Suprapubic skin (tissue), 4 donors: Measurements from ENCODE around the gene CAMK2A. TPM values are rescaled to one million over a fixed set of nuclear protein-coding genes. Genes with fewer than 3 reads are reported as not detected.

Experiments used
- DNase-seq, 2 donors: peaks; one replicate each; pipeline ENCODE4 v3.0.0-alpha.2; 2019; ENCODE audit warnings: low spot score in 2 of 2
- H3K27ac ChIP-seq: fragments of 200-600 bp; sonication (generic); one replicate; pipeline ENCODE4 v1.5.1; 2019
- H3K27me3 ChIP-seq: fragments of 200-600 bp; sonication (generic); one replicate; pipeline ENCODE4 v1.5.1; 2019
- H3K36me3 ChIP-seq: fragments of 200-600 bp; sonication (generic); one replicate; pipeline ENCODE4 v1.5.1; 2019
- H3K4me1 ChIP-seq: fragments of 200-600 bp; sonication (generic); one replicate; pipeline ENCODE4 v1.5.1; 2019
- H3K4me3 ChIP-seq: fragments of 200-600 bp; sonication (generic); one replicate; pipeline ENCODE4 v1.5.1; 2019; ENCODE audit warnings: mild to moderate bottlenecking
- H3K9me3 ChIP-seq: fragments of 200-600 bp; sonication (generic); one replicate; pipeline ENCODE4 v1.5.1; 2019
- EP300 ChIP-seq: sonication (generic); formaldehyde crosslinking; IDR thresholded peaks from one replicate; pipeline ENCODE4 v1.6.1; 2017; ENCODE audit warnings: antibody characterized with exemption
- POLR2A ChIP-seq, 2 donors: fragments of 450-650 bp; IDR thresholded peaks; one replicate each; pipeline ENCODE4 v1.6.1; 2017; ENCODE audit warnings: antibody characterized with exemption in 2 of 2, mild to moderate bottlenecking in 2 of 2, moderate library complexity in 2 of 2
- POLR2AphosphoS5 ChIP-seq, 3 donors: sonication (generic); formaldehyde crosslinking; IDR thresholded peaks; one replicate each; pipeline ENCODE4 v1.6.1; 2017; ENCODE audit warnings: antibody characterized with exemption in 3 of 3
- WGBS: methylation state at CpG from one replicate; pipeline ENCODE4 v1.1.5; 2018; 5-methylcytosine and 5-hydroxymethylcytosine counted together
- total RNA-seq, 4 donors: library from RNA; depleted of rRNA; stranded (reverse); fragments of >200 nt; gene quantifications; one replicate each; pipeline ENCODE4 v1.1.0, GENCODE V29; 2016
- TF ChIP-seq, protein P1 (sequence below), 2 donors: fragments of 200-600 bp in 1 of 2; fragments of 450-650 bp in 1 of 2; sonication (generic) in 1 of 2; IDR thresholded peaks; one replicate each; pipeline ENCODE4 v1.5.1; 2016 to 2019; ENCODE audit warnings: antibody characterized with exemption in 2 of 2, mild to moderate bottlenecking in 1 of 2, moderate library complexity in 1 of 2

Gene CAMK2A
- total RNA-seq, 4 donors from 2014 or later, result 0.26 to 0.64 TPM; not detected in 2

DNA sequence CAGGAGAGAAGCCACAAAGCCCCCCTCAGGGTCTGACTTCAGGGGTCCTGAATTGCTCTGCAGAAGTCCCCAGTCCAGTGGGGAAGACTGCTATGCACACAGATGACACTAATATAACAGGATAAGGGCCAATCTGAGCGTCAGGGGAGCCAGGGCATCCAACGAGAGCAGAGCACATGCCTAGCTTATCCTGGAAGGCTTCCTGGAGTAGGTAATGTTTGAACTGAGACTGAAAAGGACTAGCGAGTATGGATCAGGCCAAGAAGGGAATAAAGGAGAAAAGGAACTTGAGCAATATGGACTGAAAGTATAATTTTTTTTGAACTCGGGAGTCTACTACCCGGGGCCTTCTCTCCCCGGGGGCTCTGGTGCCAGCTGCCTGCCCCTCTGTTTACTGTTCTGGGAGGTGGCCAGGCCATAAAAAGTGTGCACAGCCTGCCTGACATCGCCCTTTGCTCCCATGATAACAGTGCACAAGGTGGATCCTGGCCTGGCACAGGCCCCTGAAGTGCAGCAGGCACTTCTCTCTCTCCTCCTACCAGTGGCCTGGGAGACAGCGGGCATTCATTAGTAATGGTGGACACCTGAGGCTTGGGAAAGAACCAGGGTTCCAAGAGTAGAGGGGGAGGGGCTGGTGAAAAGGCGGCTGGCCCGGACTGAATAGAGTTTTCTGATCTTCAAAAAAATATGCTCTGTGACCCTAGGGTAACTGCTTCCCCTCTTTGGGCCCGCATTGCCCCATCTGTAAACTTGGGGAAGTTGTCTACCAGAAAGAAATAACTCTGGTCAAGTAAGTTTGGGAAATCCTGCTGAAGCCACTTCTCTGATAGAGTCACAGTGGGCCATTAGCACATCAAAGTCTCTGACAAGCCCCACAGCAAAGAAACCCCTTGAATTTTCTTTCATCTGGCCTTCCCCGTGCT lies 104.3 kb downstream of the CAMK2A start:
- Histone ChIP-seq H3K36me3 (no peaks in the 10 kb centered on the region), H3K27me3 (peaks cover 23% of the 10 kb centered on the region), H3K27ac (no peak overlapping the region), H3K9me3 (no peaks in the 10 kb centered on the region), H3K4me1 (peaks cover 24% of the 10 kb centered on the region), H3K4me3 (no peak overlapping the region)
- 85% methylated on average over 12 of the region's 12 CpGs for WGBS
- no peak for DNase-seq
- TF ChIP-seq POLR2AphosphoS5 (IDR thresholded peaks at IDR 0.05), result no peak
- no peak for TF ChIP-seq POLR2A (IDR thresholded peaks at IDR 0.05)
- TF ChIP-seq, protein P1, sequence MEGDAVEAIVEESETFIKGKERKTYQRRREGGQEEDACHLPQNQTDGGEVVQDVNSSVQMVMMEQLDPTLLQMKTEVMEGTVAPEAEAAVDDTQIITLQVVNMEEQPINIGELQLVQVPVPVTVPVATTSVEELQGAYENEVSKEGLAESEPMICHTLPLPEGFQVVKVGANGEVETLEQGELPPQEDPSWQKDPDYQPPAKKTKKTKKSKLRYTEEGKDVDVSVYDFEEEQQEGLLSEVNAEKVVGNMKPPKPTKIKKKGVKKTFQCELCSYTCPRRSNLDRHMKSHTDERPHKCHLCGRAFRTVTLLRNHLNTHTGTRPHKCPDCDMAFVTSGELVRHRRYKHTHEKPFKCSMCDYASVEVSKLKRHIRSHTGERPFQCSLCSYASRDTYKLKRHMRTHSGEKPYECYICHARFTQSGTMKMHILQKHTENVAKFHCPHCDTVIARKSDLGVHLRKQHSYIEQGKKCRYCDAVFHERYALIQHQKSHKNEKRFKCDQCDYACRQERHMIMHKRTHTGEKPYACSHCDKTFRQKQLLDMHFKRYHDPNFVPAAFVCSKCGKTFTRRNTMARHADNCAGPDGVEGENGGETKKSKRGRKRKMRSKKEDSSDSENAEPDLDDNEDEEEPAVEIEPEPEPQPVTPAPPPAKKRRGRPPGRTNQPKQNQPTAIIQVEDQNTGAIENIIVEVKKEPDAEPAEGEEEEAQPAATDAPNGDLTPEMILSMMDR (IDR thresholded peaks at IDR 0.05), result no peak
- TF ChIP-seq EP300, result no peak

DNA sequence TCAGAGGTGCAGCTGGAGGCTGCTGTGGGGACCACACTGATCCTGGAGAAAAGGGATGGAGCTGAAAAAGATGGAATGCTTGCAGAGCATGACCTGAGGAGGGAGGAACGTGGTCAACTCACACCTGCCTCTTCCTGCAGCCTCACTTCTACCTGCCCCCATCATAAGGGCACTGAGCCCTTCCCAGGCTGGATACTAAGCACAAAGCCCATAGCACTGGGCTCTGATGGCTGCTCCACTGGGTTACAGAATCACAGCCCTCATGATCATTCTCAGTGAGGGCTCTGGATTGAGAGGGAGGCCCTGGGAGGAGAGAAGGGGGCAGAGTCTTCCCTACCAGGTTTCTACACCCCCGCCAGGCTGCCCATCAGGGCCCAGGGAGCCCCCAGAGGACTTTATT lies 105.6 kb downstream of the CAMK2A start:
- Histone ChIP-seq H3K27me3 (peaks cover 10% of the 10 kb centered on the region), H3K27ac (no peak overlapping the region), H3K9me3 (no peaks in the 10 kb centered on the region), H3K4me3 (no peak overlapping the region), H3K36me3 (no peaks in the 10 kb centered on the region), H3K4me1 (peaks cover 25% of the 10 kb centered on the region)
- no peak for DNase-seq
- TF ChIP-seq EP300, result no peak
- TF ChIP-seq POLR2AphosphoS5 (IDR thresholded peaks at IDR 0.05), result no peak
- TF ChIP-seq POLR2A (IDR thresholded peaks at IDR 0.05), result no peak
- TF ChIP-seq, protein P1 (IDR thresholded peaks at IDR 0.05), result no peak
- WGBS, result 86% methylated on average over 2 of the region's 2 CpGs

DNA sequence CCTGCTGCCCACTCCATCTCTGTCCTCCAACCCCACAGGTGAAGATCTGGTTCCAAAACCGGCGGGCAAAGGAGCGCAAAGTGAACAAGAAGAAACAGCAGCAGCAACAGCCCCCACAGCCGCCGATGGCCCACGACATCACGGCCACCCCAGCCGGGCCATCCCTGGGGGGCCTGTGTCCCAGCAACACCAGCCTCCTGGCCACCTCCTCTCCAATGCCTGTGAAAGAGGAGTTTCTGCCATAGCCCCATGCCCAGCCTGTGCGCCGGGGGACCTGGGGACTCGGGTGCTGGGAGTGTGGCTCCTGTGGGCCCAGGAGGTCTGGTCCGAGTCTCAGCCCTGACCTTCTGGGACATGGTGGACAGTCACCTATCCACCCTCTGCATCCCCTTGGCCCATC lies 106.1 kb downstream of the CAMK2A start:
- WGBS, result 91% methylated on average over 12 of the region's 12 CpGs
- TF ChIP-seq POLR2A (IDR thresholded peaks at IDR 0.05) (no peak), POLR2AphosphoS5 (IDR thresholded peaks at IDR 0.05) (no peak), EP300 (no peak)
- TF ChIP-seq, protein P1 (IDR thresholded peaks at IDR 0.05), result no peak
- DNase-seq, result no peak
- no peaks in the 10 kb centered on the region for H3K9me3 ChIP-seq
- no peaks in the 10 kb centered on the region for H3K36me3 ChIP-seq
- peaks cover 5% of the 10 kb centered on the region for H3K27me3 ChIP-seq
- peaks cover 25% of the 10 kb centered on the region for H3K4me1 ChIP-seq
- H3K27ac ChIP-seq, result no peak overlapping the region
- no peak overlapping the region for H3K4me3 ChIP-seq

DNA sequence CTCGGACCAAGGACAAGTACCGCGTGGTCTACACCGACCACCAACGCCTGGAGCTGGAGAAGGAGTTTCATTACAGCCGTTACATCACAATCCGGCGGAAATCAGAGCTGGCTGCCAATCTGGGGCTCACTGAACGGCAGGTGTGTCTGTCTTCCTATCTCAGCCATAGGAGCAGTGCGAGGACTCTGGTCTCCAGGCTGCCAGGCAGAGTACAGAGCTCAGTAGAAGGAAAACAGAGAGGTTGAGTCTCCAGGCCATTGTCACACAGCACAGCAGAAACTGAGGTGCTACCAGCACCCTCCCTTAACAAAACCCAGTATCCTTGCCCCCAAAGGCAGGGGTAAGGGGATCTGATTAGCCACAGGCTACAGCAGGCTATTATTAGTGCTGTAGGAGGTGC lies 106.8 kb downstream of the CAMK2A start:
- TF ChIP-seq POLR2A (IDR thresholded peaks at IDR 0.05) (no peak), EP300 (no peak), POLR2AphosphoS5 (IDR thresholded peaks at IDR 0.05) (no peak)
- TF ChIP-seq, protein P1 (IDR thresholded peaks at IDR 0.05), result no peak
- WGBS, result 89% methylated on average over 10 of the region's 10 CpGs
- H3K27ac ChIP-seq, result no peak overlapping the region

DNA sequence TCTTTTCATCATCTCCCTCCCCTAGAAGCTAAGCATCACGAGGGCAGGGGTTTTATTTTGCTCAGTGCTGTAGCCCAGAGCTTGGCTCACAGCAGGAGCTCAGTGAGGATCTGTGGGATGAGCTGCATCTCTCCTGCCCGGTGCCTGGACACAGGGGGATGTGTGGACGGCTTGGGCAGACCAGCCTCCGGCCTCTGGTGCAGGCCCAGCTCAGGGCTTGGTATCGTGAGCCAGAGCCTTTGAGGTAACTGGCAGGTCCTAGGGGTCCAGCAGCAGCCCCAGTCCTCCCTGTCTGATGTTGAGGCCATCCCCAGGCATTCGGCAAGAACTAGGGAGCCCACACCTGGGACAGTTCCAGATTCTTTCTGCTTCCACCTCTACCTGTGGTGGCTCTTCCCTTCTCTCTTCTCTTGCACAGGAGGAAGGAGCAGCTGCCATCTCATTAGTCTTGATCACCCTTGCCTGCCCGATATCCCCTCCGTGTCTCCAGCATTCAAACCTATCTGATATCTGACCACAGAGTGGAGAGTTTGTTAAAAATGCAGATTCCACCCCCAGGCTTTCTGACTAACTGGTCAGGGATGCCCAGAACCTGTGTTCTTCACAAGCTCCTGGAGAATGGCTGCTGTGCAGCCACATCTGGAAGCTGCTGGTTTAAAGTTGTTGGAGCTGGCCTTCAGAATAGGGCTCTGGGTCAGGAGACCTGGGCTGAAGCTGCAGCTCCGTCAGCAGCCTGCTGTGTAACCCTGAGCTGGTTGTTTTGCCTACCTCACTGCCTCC lies 107.6 kb downstream of the CAMK2A start:
- TF ChIP-seq, protein P1 (IDR thresholded peaks at IDR 0.05), result no peak
- TF ChIP-seq POLR2AphosphoS5 (IDR thresholded peaks at IDR 0.05) (no peak), POLR2A (IDR thresholded peaks at IDR 0.05) (no peak), EP300 (no peak)
- no peak for DNase-seq
- WGBS, result 85% methylated on average over 8 of the region's 9 CpGs

More for the DNA sequence above, 106.8 kb downstream of the CAMK2A start:
- Histone ChIP-seq H3K36me3 (no peaks in the 10 kb centered on the region), H3K4me1 (peaks cover 25% of the 10 kb centered on the region), H3K4me3 (no peak overlapping the region), H3K9me3 (no peaks in the 10 kb centered on the region), H3K27me3 (no peaks in the 10 kb centered on the region)
- no peak for DNase-seq

More for the DNA sequence above, 107.6 kb downstream of the CAMK2A start:
- Histone ChIP-seq H3K4me3 (no peak overlapping the region), H3K36me3 (no peaks in the 10 kb centered on the region), H3K27ac (no peak overlapping the region), H3K9me3 (no peaks in the 10 kb centered on the region), H3K27me3 (no peaks in the 10 kb centered on the region), H3K4me1 (peaks cover 25% of the 10 kb centered on the region)
